Measurements from ENCODE around the gene RFTN1. TPM values are rescaled to one million over a fixed set of nuclear protein-coding genes. Genes with fewer than 3 reads are reported as not detected.
A peak's percentile ranks its signal among the peaks of the same experiment; 100 is the strongest.

The RFTN1 gene
- total RNA-seq, 2 experiments from 2014 or later = 81.8 to 152 TPM

- no peak for TF ChIP-seq EZH2phosphoT487 (IDR thresholded peaks at IDR 0.05; ENCODE audit: borderline replicate concordance, low read depth, low read length)
- TF ChIP-seq CTCF (conservative IDR thresholded peaks at IDR 0.05; ENCODE audit: low read length) = no peak
- Histone ChIP-seq H3K4me1 (ENCODE audit: insufficient read depth, low read length, poor library complexity, severe bottlenecking) (peaks cover 16% of the 10 kb centered on the region), H3K9me3 (ENCODE audit: low read length) (no peaks in the 10 kb centered on the region), H3K79me2 (ENCODE audit: insufficient read depth, low read depth, low read length) (no peaks in the 10 kb centered on the region), H3K27ac (ENCODE audit: low read depth, low read length, poor library complexity, severe bottlenecking) (no peak overlapping the region), H3K36me3 (ENCODE audit: insufficient read depth, low read length) (no peaks in the 10 kb centered on the region), H3K9me2 (ENCODE audit: insufficient read depth, low read length) (no peaks in the 10 kb centered on the region), H2AFZ (ENCODE audit: low read length) (no peak overlapping the region), H4K20me1 (ENCODE audit: insufficient read depth, low read length) (no peaks in the 10 kb centered on the region), H3K4me2 (ENCODE audit: low read length) (no peak overlapping the region), H3K4me3 (ENCODE audit: low read depth, low read length, poor library complexity, severe bottlenecking) (no peak overlapping the region)
- POLR2A ChIA-PET = interaction anchor here (0.6 kb wide), 1 partner anchor 538 kb away, joined by 3 read pairs; no protein-coding TSS in a partner anchor
- CTCF ChIA-PET (ENCODE audit: unreplicated experiment) = no interaction called here
- no TSS peak for BruUV-seq (replicated peaks)
- intact Hi-C loops (cut with micrococcal nuclease; ENCODE audit: unreplicated experiment) = no loop called here
- no peak for DNase-seq (ENCODE audit: low spot score)
Observed at GRCh38 chr3:16533928-16534574, 20.6 kb upstream of the RFTN1 start.

GRCh38 chr3:16529264-16529663 is 15.8 kb upstream of the RFTN1 start:
- H3K79me2 ChIP-seq (ENCODE audit: insufficient read depth, low read depth, low read length) = no peaks in the 10 kb centered on the region
- CTCF ChIA-PET (ENCODE audit: unreplicated experiment) = no interaction called here
- no peak overlapping the region for H3K4me2 ChIP-seq (ENCODE audit: low read length)
- no peak overlapping the region for H3K4me3 ChIP-seq (ENCODE audit: low read depth, low read length, poor library complexity, severe bottlenecking)
- POLR2A ChIA-PET = interaction anchor here (0.7 to 1.9 kb wide), 5 partner anchors 12 to 442 kb away, joined by 3 to 8 read pairs (median 3); no protein-coding TSS in a partner anchor
- peaks cover 19% of the 10 kb centered on the region for H3K4me1 ChIP-seq (ENCODE audit: insufficient read depth, low read length, poor library complexity, severe bottlenecking)
- intact Hi-C loops (cut with micrococcal nuclease; ENCODE audit: unreplicated experiment) = no loop called here
- no peak overlapping the region for H3K27ac ChIP-seq (ENCODE audit: low read depth, low read length, poor library complexity, severe bottlenecking)
- no TSS peak for BruUV-seq (replicated peaks)
- H4K20me1 ChIP-seq (ENCODE audit: insufficient read depth, low read length) = no peaks in the 10 kb centered on the region
- H3K9me2 ChIP-seq (ENCODE audit: insufficient read depth, low read length) = no peaks in the 10 kb centered on the region
- TF ChIP-seq EZH2phosphoT487 (IDR thresholded peaks at IDR 0.05; ENCODE audit: borderline replicate concordance, low read depth, low read length) (no peak), CTCF (conservative IDR thresholded peaks at IDR 0.05; ENCODE audit: low read length) (peak; percentile 66)
- H3K36me3 ChIP-seq (ENCODE audit: insufficient read depth, low read length) = no peaks in the 10 kb centered on the region
- peak overlapping the region; percentile 40; the same call in 1 of the 2 replicates for H2AFZ ChIP-seq (ENCODE audit: low read length)
- peaks cover 8% of the 10 kb centered on the region for H3K9me3 ChIP-seq (ENCODE audit: low read length)
- peak; percentile 43 for DNase-seq (ENCODE audit: low spot score)

GRCh38 chr3:16528581-16528993 is 15.1 kb upstream of the RFTN1 start:
- CTCF ChIA-PET (ENCODE audit: unreplicated experiment) = no interaction called here
- Histone ChIP-seq H2AFZ (ENCODE audit: low read length) (0 out of 2 replicates have a peak overlapping the region, but pooled peaks have one; percentile 40), H3K4me1 (ENCODE audit: insufficient read depth, low read length, poor library complexity, severe bottlenecking) (peaks cover 19% of the 10 kb centered on the region), H3K9me3 (ENCODE audit: low read length) (peaks cover 15% of the 10 kb centered on the region), H3K9me2 (ENCODE audit: insufficient read depth, low read length) (no peaks in the 10 kb centered on the region), H4K20me1 (ENCODE audit: insufficient read depth, low read length) (no peaks in the 10 kb centered on the region), H3K4me2 (ENCODE audit: low read length) (no peak overlapping the region), H3K27ac (ENCODE audit: low read depth, low read length, poor library complexity, severe bottlenecking) (no peak overlapping the region), H3K79me2 (ENCODE audit: insufficient read depth, low read depth, low read length) (no peaks in the 10 kb centered on the region), H3K36me3 (ENCODE audit: insufficient read depth, low read length) (no peaks in the 10 kb centered on the region), H3K4me3 (ENCODE audit: low read depth, low read length, poor library complexity, severe bottlenecking) (no peak overlapping the region)
- TF ChIP-seq EZH2phosphoT487 (IDR thresholded peaks at IDR 0.05; ENCODE audit: borderline replicate concordance, low read depth, low read length) (no peak), CTCF (conservative IDR thresholded peaks at IDR 0.05; ENCODE audit: low read length) (no peak)
- BruUV-seq (replicated peaks) = no TSS peak
- no peak for DNase-seq (ENCODE audit: low spot score)
- POLR2A ChIA-PET = interaction anchor here (0.7 to 1.9 kb wide), 3 partner anchors 12 to 442 kb away, joined by 3 to 8 read pairs (median 4); no protein-coding TSS in a partner anchor
- intact Hi-C loops (cut with micrococcal nuclease; ENCODE audit: unreplicated experiment) = no loop called here

Measured in OCI-LY7 (cell line).